Fibroblast of pulmonary artery (primary cell): ENCODE data around the gene TNS1.

Experiments
- DNase-seq: peaks from one replicate; pipeline ENCODE4 v3.0.0-alpha.2; 2010; ENCODE audit warnings: low read depth
- H3K4me3 ChIP-seq: replicated peaks from 2 replicates; pipeline ENCODE4 v1.5.1; 2011; ENCODE audit warnings: low read depth, mild to moderate bottlenecking, control low read depth, low read length, moderate library complexity
- TF ChIP-seq, protein P1 (sequence below): IDR thresholded peaks from 2 replicates; pipeline ENCODE4 v1.5.1; 2011; ENCODE audit warnings: mild to moderate bottlenecking, control low read depth, low read length, inconsistent platforms; ENCODE audit errors: missing control alignments

Gene TNS1

DNA sequence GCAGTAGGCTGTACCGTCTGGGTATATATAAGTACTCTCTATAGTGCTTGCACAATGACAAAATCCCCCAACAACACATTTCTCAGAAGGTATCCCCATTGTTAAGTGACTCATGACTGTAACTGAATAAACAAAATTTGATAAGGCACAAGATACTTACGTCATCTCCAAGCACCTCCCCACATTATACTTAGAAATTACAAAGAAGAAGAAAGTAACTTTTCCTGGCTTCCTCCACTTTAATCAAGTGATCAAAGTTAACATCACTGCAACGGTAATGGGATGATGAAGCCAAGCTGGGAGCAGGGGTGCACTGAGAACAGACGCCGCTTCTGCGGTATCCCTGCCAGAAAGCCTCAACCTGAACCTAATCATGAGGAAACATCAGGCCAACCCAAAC is 9.7 kb downstream of the TNS1 start:
- DNase-seq: peak; percentile 92
- TF ChIP-seq, protein P1, sequence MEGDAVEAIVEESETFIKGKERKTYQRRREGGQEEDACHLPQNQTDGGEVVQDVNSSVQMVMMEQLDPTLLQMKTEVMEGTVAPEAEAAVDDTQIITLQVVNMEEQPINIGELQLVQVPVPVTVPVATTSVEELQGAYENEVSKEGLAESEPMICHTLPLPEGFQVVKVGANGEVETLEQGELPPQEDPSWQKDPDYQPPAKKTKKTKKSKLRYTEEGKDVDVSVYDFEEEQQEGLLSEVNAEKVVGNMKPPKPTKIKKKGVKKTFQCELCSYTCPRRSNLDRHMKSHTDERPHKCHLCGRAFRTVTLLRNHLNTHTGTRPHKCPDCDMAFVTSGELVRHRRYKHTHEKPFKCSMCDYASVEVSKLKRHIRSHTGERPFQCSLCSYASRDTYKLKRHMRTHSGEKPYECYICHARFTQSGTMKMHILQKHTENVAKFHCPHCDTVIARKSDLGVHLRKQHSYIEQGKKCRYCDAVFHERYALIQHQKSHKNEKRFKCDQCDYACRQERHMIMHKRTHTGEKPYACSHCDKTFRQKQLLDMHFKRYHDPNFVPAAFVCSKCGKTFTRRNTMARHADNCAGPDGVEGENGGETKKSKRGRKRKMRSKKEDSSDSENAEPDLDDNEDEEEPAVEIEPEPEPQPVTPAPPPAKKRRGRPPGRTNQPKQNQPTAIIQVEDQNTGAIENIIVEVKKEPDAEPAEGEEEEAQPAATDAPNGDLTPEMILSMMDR: no peak
- no peak overlapping the region for H3K4me3 ChIP-seq

DNA sequence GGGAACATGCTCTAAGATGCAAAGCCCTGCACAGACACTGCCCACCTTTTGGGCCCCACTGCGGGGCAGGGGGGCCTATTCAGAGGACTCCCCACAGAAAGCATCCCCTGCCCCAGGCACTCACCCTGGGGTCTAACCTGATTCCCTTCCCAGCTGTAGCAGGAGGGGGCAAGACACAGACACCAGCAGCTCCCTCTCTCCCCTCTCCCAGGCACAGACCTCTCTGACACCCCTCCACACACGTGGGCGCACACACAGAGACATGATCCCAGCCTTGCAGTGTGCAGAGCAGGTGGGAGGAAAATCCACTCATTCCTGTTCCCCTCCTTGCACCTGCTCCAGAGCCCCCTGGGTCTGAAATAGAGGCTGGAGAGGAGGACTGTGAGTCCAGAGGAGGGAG is 10.7 kb downstream of the TNS1 start:
- TF ChIP-seq, protein P1: no peak
- DNase-seq: no peak
- H3K4me3 ChIP-seq: no peak overlapping the region

DNA sequence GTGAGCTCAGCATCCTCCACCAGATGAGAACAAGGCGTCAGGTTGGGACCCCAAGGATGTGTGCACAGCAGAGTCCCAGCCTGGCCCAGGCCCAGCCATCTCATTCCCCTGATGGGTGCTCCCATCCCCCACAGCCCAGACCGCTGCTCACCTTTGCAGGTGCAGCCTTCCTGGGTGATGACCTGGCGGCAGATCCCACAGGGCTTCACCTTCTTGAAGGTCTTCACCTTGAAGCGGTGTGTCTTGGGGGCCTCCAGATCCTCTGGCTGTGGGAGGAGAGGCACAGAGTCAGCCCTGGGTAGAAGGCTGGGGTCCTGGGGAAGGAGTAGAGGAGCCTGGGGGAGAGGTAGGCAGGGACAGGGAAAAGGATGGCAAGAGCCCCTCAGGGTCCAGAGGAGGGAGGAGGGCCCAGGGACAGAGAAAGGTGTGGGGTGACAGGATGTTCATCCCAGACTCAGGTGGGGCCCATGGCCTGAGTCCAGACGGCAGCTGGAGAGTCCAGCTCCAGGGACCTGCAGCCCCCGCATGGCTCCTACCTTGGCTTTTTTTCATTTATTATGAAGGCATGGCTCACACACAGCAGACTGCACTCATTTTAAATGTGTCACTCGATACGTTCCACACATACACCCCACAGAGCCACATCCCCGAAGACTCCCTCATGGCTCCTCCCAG is 11.9 kb downstream of the TNS1 start:
- DNase-seq: no peak
- no peak overlapping the region for H3K4me3 ChIP-seq
- TF ChIP-seq, protein P1: no peak

DNA sequence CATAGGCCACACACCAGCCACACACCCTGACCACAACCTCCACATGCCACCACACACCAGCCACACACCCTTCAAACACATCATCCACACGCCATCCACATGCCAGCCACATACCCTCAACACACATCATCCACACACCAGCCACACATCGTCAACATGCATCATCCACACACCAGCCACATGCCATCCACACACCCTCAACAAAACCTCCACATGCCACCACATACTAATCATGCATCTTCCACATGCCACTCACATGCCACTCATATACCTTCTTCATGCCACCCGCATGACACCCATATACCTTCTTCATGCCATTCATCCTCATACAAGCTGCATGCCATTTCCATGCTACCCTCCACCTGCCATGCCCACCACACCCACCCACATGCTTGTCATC is 12.4 kb downstream of the TNS1 start:
- DNase-seq: no peak
- TF ChIP-seq, protein P1: no peak
- no peak overlapping the region for H3K4me3 ChIP-seq

DNA sequence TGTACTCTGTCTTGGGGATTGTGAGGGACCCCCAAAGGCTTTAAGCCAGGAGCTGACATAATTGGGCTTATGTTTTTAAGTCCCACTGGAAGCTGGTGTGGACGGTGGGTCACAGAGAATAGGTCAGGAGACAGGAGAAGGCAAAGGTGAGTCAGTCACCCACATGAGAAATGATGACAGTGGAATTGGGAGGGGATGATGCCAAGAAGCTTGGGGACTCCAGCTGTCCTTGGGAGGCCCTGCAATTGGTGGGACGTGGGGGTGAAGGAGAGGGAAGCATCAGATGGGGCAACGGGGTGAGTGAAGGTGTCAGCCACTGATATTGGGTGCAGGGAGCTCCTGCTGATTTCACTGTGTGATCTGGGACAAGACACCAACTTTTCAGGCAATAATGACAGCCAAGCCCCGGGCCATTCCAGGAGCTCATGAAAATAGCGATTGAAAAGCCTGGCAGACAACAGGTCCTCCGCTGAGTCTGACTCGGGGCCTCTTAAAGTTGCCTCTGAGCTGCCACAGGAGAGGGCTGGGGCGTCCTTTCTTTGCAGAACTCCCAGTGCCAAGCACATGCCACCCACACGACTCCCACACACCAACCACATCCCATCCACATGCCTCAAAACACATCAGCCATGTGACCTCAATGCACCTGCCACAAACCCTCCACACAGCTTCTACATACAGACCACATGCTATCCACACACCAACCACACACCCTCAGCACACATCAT is 13.4 kb downstream of the TNS1 start:
- no peak overlapping the region for H3K4me3 ChIP-seq
- DNase-seq: no peak
- TF ChIP-seq, protein P1: no peak

DNA sequence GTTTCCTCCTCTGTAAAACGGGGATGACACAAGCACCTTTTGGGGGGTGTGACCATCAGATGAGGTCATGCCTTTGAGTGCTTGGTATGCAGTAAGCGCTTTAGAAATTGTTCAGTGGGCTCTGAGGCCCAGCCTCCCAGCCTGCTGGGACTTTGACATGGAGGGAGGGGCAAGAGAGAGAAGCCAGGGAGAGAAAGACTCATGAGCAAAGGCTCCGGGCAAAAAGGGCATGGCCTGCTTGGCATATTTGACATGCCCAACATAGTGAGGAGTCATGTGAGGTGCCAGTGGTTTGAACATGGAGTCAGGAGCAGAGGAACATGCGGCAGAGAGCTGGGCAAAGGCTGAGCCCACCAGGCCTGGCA is 14.0 kb downstream of the TNS1 start:
- TF ChIP-seq, protein P1: no peak
- DNase-seq: no peak

More for the DNA sequence above, 14.0 kb downstream of the TNS1 start:
- no peak overlapping the region for H3K4me3 ChIP-seq
